Neural progenitor cell (in vitro differentiated cells): ENCODE measurements around the gene NEURL1. TPM values are rescaled to one million over a fixed set of nuclear protein-coding genes. Genes with fewer than 3 reads are reported as not detected.

ENCODE experiments used
- DNase-seq: peaks from one replicate; pipeline ENCODE4 v3.0.0-alpha.2; 2016; ENCODE audit warnings: low spot score
- H2AFZ ChIP-seq: fragments of 200-600 bp; sonication (generic); replicated peaks from 2 replicates; pipeline ENCODE4 v1.6.1; 2016; ENCODE audit warnings: antibody characterized with exemption
- H3F3A ChIP-seq: fragments of 200-600 bp; sonication (generic); 2 replicates; pipeline ENCODE4 v1.6.1; 2016; ENCODE audit warnings: antibody characterized with exemption, low read depth
- H3K27ac ChIP-seq: fragments of 200-600 bp; sonication (generic); 2 replicates; pipeline ENCODE4 v1.5.1; 2016; ENCODE audit warnings: mild to moderate bottlenecking
- H3K27me3 ChIP-seq: fragments of 200-600 bp; sonication (generic); 2 replicates; pipeline ENCODE4 v1.6.1; 2016; ENCODE audit warnings: mild to moderate bottlenecking, moderate library complexity
- H3K36me3 ChIP-seq: fragments of 200-600 bp; sonication (generic); 2 replicates; pipeline ENCODE4 v1.5.1; 2016
- H3K4me1 ChIP-seq: fragments of 200-600 bp; sonication (generic); 2 replicates; pipeline ENCODE4 v1.6.1; 2016; ENCODE audit warnings: mixed run types
- H3K4me2 ChIP-seq: fragments of 200-600 bp; sonication (generic); 2 replicates; pipeline ENCODE4 v1.6.1; 2016
- H3K4me3 ChIP-seq: fragments of 200-600 bp; sonication (generic); 2 replicates; pipeline ENCODE4 v1.5.1; 2016
- H3K79me2 ChIP-seq: fragments of 200-600 bp; sonication (generic); 2 replicates; pipeline ENCODE4 v1.6.1; 2016; ENCODE audit warnings: low read depth
- H3K9ac ChIP-seq: fragments of 200-600 bp; sonication (generic); 2 replicates; pipeline ENCODE4 v1.6.1; 2016
- H3K9me3 ChIP-seq: fragments of 200-600 bp; sonication (generic); 2 replicates; pipeline ENCODE4 v1.5.1; 2016; ENCODE audit warnings: low read depth
- H4K20me1 ChIP-seq: fragments of 200-600 bp; sonication (generic); 2 replicates; pipeline ENCODE4 v1.6.1; 2016; ENCODE audit warnings: low read depth
- H3K27ac Mint-ChIP-seq: 3 replicates; pipeline ENCODE4 v1.8.0; 2021; ENCODE audit warnings: mixed read lengths
- H3K27me3 Mint-ChIP-seq: 2 replicates; pipeline ENCODE4 v1.8.0; 2022; ENCODE audit warnings: low read depth, mild to moderate bottlenecking, inconsistent platforms, moderate library complexity, mixed read lengths; ENCODE audit not compliant: insufficient read depth
- H3K36me3 Mint-ChIP-seq: 3 replicates; pipeline ENCODE4 v1.8.0; 2021; ENCODE audit warnings: mixed read lengths
- H3K4me1 Mint-ChIP-seq: 3 replicates; pipeline ENCODE4 v1.8.0; 2021; ENCODE audit warnings: mixed read lengths
- H3K4me3 Mint-ChIP-seq: 3 replicates; pipeline ENCODE4 v1.8.0; 2021; ENCODE audit warnings: mild to moderate bottlenecking, moderate library complexity, mixed read lengths
- H3K9me3 Mint-ChIP-seq: 3 replicates; pipeline ENCODE4 v1.8.0; 2020; ENCODE audit warnings: mixed read lengths
- EZH2 ChIP-seq: fragments of 200-600 bp; sonication (generic); IDR thresholded peaks from 2 replicates; pipeline ENCODE4 v1.6.1; 2017; ENCODE audit warnings: antibody characterized with exemption, mild to moderate bottlenecking, moderate library complexity
- EZH2phosphoT487 ChIP-seq: fragments of 200-600 bp; sonication (generic); IDR thresholded peaks from 2 replicates; pipeline ENCODE4 v1.6.1; 2017; ENCODE audit warnings: antibody characterized with exemption
- total RNA-seq: library from RNA; depleted of rRNA; stranded (reverse); fragments of >200 nt; gene quantifications from 2 replicates; pipeline ENCODE4 v1.2.3, GENCODE V29; 2015; ENCODE audit warnings: low replicate concordance
- TF ChIP-seq, protein P1 (sequence below): fragments of 200-600 bp; sonication (generic); IDR thresholded peaks from 2 replicates; pipeline ENCODE4 v1.5.1; 2017; ENCODE audit warnings: antibody characterized with exemption, mild to moderate bottlenecking

The NEURL1 gene
- total RNA-seq, 1 donor from 2014 or later: 0.06 TPM

- Histone ChIP-seq H3K4me2 (no peak overlapping the region), H3K9ac (no peak overlapping the region), H3K79me2 (no peaks in the 10 kb centered on the region), H3K9me3 (no peaks in the 10 kb centered on the region), H3K4me3 (no peak overlapping the region), H2AFZ (no peak overlapping the region), H3K27ac (no peak overlapping the region), H4K20me1 (no peaks in the 10 kb centered on the region), H3K4me1 (peaks cover 17% of the 10 kb centered on the region), H3K27me3 (peaks cover 40% of the 10 kb centered on the region), H3F3A (peaks cover 11% of the 10 kb centered on the region), H3K36me3 (no peaks in the 10 kb centered on the region)
- Mint-ChIP-seq H3K4me1 (peaks cover 39% of the 10 kb centered on the region), H3K36me3 (no peaks in the 10 kb centered on the region), H3K9me3 (peaks cover 2% of the 10 kb centered on the region), H3K4me3 (no peak overlapping the region), H3K27me3 (peaks cover 28% of the 10 kb centered on the region), H3K27ac (peak overlapping the region; percentile 55)
- TF ChIP-seq EZH2 (no peak), EZH2phosphoT487 (no peak)
- TF ChIP-seq, protein P1, sequence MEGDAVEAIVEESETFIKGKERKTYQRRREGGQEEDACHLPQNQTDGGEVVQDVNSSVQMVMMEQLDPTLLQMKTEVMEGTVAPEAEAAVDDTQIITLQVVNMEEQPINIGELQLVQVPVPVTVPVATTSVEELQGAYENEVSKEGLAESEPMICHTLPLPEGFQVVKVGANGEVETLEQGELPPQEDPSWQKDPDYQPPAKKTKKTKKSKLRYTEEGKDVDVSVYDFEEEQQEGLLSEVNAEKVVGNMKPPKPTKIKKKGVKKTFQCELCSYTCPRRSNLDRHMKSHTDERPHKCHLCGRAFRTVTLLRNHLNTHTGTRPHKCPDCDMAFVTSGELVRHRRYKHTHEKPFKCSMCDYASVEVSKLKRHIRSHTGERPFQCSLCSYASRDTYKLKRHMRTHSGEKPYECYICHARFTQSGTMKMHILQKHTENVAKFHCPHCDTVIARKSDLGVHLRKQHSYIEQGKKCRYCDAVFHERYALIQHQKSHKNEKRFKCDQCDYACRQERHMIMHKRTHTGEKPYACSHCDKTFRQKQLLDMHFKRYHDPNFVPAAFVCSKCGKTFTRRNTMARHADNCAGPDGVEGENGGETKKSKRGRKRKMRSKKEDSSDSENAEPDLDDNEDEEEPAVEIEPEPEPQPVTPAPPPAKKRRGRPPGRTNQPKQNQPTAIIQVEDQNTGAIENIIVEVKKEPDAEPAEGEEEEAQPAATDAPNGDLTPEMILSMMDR: no peak
- no peak for DNase-seq
Observed at GRCh38 chr10:103498936-103499638, 5.6 kb downstream of the NEURL1 start.

DNA sequence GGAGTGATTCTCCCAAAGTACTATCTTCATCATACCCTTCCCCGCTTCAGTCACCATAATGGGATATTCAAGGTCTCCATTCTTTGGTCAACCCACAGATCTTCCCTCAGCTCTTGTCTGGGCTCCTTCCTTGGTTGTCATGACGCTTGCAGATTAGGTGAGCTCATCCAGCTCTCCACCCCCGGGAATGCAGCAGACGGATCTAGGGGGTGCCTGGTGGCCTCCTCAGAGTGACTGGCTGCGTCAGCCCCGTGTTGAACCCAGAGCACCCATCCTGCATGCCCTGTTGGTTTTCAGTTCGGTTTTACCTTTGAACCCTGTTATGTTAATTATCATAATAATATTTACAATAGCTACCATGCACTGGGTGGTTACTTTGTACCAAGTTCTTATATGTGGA, 6.4 kb downstream of the NEURL1 start:
- H3K36me3 ChIP-seq: no peaks in the 10 kb centered on the region
- Mint-ChIP-seq H3K4me1 (peaks cover 39% of the 10 kb centered on the region), H3K9me3 (peaks cover 2% of the 10 kb centered on the region), H3K4me3 (peak overlapping the region; percentile 44), H3K36me3 (no peaks in the 10 kb centered on the region), H3K27me3 (peaks cover 23% of the 10 kb centered on the region), H3K27ac (peak overlapping the region; percentile 6)
- H3F3A ChIP-seq: peaks cover 4% of the 10 kb centered on the region
- TF ChIP-seq, protein P1: no peak
- no peak for TF ChIP-seq EZH2
- TF ChIP-seq EZH2phosphoT487: no peak
- H3K79me2 ChIP-seq: no peaks in the 10 kb centered on the region
- peaks cover 32% of the 10 kb centered on the region for H3K27me3 ChIP-seq
- no peak overlapping the region for H3K4me2 ChIP-seq
- no peaks in the 10 kb centered on the region for H4K20me1 ChIP-seq
- H2AFZ ChIP-seq: no peak overlapping the region
- no peak overlapping the region for H3K9ac ChIP-seq
- no peak overlapping the region for H3K4me3 ChIP-seq
- H3K9me3 ChIP-seq: no peaks in the 10 kb centered on the region
- H3K4me1 ChIP-seq: peaks cover 11% of the 10 kb centered on the region
- H3K27ac ChIP-seq: no peak overlapping the region
- DNase-seq: no peak

- no peaks in the 10 kb centered on the region for H3K36me3 Mint-ChIP-seq
- no peak overlapping the region for H3K4me2 ChIP-seq
- H3K27ac Mint-ChIP-seq: no peak overlapping the region
- H3K4me1 Mint-ChIP-seq: peaks cover 39% of the 10 kb centered on the region
- H3K27me3 ChIP-seq: peaks cover 26% of the 10 kb centered on the region
- no peak for DNase-seq
- no peak overlapping the region for H3K27ac ChIP-seq
- H3K9me3 ChIP-seq: no peaks in the 10 kb centered on the region
- H4K20me1 ChIP-seq: no peaks in the 10 kb centered on the region
- H3K27me3 Mint-ChIP-seq: peaks cover 23% of the 10 kb centered on the region
- H3K36me3 ChIP-seq: no peaks in the 10 kb centered on the region
- peaks cover 2% of the 10 kb centered on the region for H3K9me3 Mint-ChIP-seq
- TF ChIP-seq EZH2: no peak
- no peak for TF ChIP-seq EZH2phosphoT487
- TF ChIP-seq, protein P1: no peak
- no peaks in the 10 kb centered on the region for H3K79me2 ChIP-seq
- H3F3A ChIP-seq: no peaks in the 10 kb centered on the region
- H3K4me3 Mint-ChIP-seq: peak overlapping the region; percentile 14
- no peak overlapping the region for H3K4me3 ChIP-seq
- no peak overlapping the region for H2AFZ ChIP-seq
- peaks cover 11% of the 10 kb centered on the region for H3K4me1 ChIP-seq
- no peak overlapping the region for H3K9ac ChIP-seq
Observed at GRCh38 chr10:103500481-103500880, 7.0 kb downstream of the NEURL1 start.
